Panc1 (cell line): ENCODE results near the gene CSF2RB. TPM values are rescaled to one million over a fixed set of nuclear protein-coding genes. Genes with fewer than 3 reads are reported as not detected.

Experiments
- ATAC-seq: fragments of 200-7000 bp; cut with Tn5 transposase; 2 replicates; pipeline ENCODE4 v1.9.1; 2020; ENCODE audit warnings: mild to moderate bottlenecking, moderate library complexity
- BruUV-seq: library from RNA; stranded (reverse); fragments of 400-500 nt; replicated peaks from 2 replicates; lab custom pipeline; 2021; lab: Mats Ljungman, UMichigan
- CTCF ChIA-PET: fragments of 300-600 bp; sonication (Branson Sonifier 250); formaldehyde crosslinking; loops from one replicate; lab custom pipeline; 2022; ENCODE audit warnings: antibody characterized with exemption; lab: Charles Lee
- POLR2A ChIA-PET: fragments of 300-600 bp; sonication (Branson Sonifier 250); formaldehyde crosslinking; loops from one replicate; lab custom pipeline; 2022; ENCODE audit warnings: antibody characterized with exemption; lab: Charles Lee
- DNase-seq: peaks from one replicate; pipeline ENCODE4 v3.0.0-alpha.2; 2010; ENCODE audit warnings: low read depth, low spot score
- H3K27ac ChIP-seq: 2 replicates; pipeline ENCODE4 v1.5.1; 2011; ENCODE audit warnings: mild to moderate bottlenecking, low read length, inconsistent platforms
- H3K27me3 ChIP-seq: fragments of 200-500 bp; sonication (Bioruptor generic); 2 replicates; pipeline ENCODE4 v1.6.0; 2014; ENCODE audit warnings: low read length, inconsistent platforms; ENCODE audit not compliant: control insufficient read depth, insufficient read depth
- H3K36me3 ChIP-seq: fragments of 200-500 bp; sonication (Bioruptor generic); 2 replicates; pipeline ENCODE4 v1.5.1; 2014; ENCODE audit warnings: inconsistent platforms, mild to moderate bottlenecking, low read length, moderate library complexity; ENCODE audit not compliant: control insufficient read depth, insufficient read depth
- H3K4me1 ChIP-seq: 2 replicates; pipeline ENCODE4 v1.5.1; 2011; ENCODE audit warnings: inconsistent platforms, mild to moderate bottlenecking, low read length, moderate library complexity; ENCODE audit not compliant: control insufficient read depth, insufficient read depth
- H3K4me3 ChIP-seq, 2 experiments: 2 replicates each; pipeline ENCODE4 v1.5.1; 2011 to 2012; ENCODE audit warnings: low read depth in 2 of 2, low read length in 2 of 2, mild to moderate bottlenecking in 2 of 2, inconsistent platforms in 1 of 2, moderate library complexity in 1 of 2
- H3K9me3 ChIP-seq: fragments of 200-500 bp; sonication (Bioruptor generic); 2 replicates; pipeline ENCODE4 v1.5.1; 2014; ENCODE audit warnings: low read depth, mild to moderate bottlenecking, inconsistent platforms, low read length, moderate library complexity; ENCODE audit not compliant: control insufficient read depth, insufficient read depth
- POLR2AphosphoS5 ChIP-seq: IDR thresholded peaks from 2 replicates; pipeline ENCODE4 v1.6.1; 2012; ENCODE audit warnings: mild to moderate bottlenecking, low read depth, low read length, moderate library complexity
- TCF7L2 ChIP-seq: IDR thresholded peaks from 2 replicates; pipeline ENCODE4 v1.6.1; 2011; ENCODE audit warnings: mild to moderate bottlenecking, low read depth, low read length, inconsistent platforms
- in situ Hi-C: cut with HindIII; loops from 2 replicates; pipeline ENCODE4 v1.10.0; 2016; ENCODE audit warnings: low sequenced_read_pairs, low pct_unique_long_range_greater_than_20kb
- intact Hi-C: fragments of 100-400 bp; cut with micrococcal nuclease; formaldehyde crosslinking; loops from one replicate; pipeline ENCODE4 v1.10.0; 2022; ENCODE audit not compliant: unreplicated experiment
- total RNA-seq: library from RNA; stranded (reverse); gene quantifications from one replicate; pipeline ENCODE4 v1.2.1, GENCODE V29; 2021; ENCODE audit not compliant: unreplicated experiment
- TF ChIP-seq, protein P1 (sequence below), 2 experiments: IDR thresholded peaks; 2 replicates each; pipeline ENCODE4 v1.6.1; 2011 to 2012; ENCODE audit warnings: low read depth in 2 of 2, control low read depth in 1 of 2, low read length in 1 of 2, mild to moderate bottlenecking in 1 of 2, moderate library complexity in 1 of 2; ENCODE audit not compliant: insufficient read depth in 1 of 2
- TF ChIP-seq, protein P2 (sequence below): fragments of 450-650 bp; IDR thresholded peaks from 2 replicates; pipeline ENCODE4 v1.5.1; 2017; ENCODE audit warnings: mild to moderate bottlenecking

The CSF2RB gene
- total RNA-seq, 1 experiment from 2014 or later, result not detected

DNA sequence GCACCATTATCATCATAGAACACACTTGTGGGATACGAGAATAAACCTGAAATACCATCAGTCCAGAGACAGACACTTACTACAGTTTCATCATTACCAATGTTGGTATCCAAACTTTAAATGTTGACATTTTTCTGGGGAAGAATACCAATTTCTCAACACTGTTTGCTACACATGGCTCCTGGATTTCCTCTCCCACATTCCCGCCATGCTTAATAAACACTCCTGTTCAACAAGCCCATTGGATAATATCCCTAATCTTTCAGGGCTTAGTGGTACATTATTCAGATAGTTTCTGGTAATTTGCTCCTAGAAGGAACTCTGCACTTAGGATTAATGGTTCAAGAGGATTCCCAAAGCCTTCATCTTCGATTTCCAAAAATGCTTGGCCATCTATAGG lies 48.2 kb downstream of the CSF2RB start:
- peaks cover 6% of the 10 kb centered on the region for H3K27me3 ChIP-seq
- DNase-seq (no peak), ATAC-seq (no peak)
- in situ Hi-C loops (no loop called here), intact Hi-C loops (no loop called here)
- no TSS peak for BruUV-seq
- peaks cover 3% of the 10 kb centered on the region; the same call in 1 of the 2 replicates for H3K36me3 ChIP-seq
- TF ChIP-seq, protein P1, sequence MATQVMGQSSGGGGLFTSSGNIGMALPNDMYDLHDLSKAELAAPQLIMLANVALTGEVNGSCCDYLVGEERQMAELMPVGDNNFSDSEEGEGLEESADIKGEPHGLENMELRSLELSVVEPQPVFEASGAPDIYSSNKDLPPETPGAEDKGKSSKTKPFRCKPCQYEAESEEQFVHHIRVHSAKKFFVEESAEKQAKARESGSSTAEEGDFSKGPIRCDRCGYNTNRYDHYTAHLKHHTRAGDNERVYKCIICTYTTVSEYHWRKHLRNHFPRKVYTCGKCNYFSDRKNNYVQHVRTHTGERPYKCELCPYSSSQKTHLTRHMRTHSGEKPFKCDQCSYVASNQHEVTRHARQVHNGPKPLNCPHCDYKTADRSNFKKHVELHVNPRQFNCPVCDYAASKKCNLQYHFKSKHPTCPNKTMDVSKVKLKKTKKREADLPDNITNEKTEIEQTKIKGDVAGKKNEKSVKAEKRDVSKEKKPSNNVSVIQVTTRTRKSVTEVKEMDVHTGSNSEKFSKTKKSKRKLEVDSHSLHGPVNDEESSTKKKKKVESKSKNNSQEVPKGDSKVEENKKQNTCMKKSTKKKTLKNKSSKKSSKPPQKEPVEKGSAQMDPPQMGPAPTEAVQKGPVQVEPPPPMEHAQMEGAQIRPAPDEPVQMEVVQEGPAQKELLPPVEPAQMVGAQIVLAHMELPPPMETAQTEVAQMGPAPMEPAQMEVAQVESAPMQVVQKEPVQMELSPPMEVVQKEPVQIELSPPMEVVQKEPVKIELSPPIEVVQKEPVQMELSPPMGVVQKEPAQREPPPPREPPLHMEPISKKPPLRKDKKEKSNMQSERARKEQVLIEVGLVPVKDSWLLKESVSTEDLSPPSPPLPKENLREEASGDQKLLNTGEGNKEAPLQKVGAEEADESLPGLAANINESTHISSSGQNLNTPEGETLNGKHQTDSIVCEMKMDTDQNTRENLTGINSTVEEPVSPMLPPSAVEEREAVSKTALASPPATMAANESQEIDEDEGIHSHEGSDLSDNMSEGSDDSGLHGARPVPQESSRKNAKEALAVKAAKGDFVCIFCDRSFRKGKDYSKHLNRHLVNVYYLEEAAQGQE (IDR thresholded peaks at IDR 0.05; ENCODE audit: insufficient read depth in 1 of 2, low read depth in 2 of 2, low read length in 1 of 2), result no peak
- no peak for TF ChIP-seq POLR2AphosphoS5
- TF ChIP-seq TCF7L2, result no peak
- TF ChIP-seq, protein P2, sequence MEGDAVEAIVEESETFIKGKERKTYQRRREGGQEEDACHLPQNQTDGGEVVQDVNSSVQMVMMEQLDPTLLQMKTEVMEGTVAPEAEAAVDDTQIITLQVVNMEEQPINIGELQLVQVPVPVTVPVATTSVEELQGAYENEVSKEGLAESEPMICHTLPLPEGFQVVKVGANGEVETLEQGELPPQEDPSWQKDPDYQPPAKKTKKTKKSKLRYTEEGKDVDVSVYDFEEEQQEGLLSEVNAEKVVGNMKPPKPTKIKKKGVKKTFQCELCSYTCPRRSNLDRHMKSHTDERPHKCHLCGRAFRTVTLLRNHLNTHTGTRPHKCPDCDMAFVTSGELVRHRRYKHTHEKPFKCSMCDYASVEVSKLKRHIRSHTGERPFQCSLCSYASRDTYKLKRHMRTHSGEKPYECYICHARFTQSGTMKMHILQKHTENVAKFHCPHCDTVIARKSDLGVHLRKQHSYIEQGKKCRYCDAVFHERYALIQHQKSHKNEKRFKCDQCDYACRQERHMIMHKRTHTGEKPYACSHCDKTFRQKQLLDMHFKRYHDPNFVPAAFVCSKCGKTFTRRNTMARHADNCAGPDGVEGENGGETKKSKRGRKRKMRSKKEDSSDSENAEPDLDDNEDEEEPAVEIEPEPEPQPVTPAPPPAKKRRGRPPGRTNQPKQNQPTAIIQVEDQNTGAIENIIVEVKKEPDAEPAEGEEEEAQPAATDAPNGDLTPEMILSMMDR, result no peak
- H3K9me3 ChIP-seq, result no peaks in the 10 kb centered on the region
- H3K27ac ChIP-seq, result no peak overlapping the region
- POLR2A ChIA-PET, result no interaction called here
- CTCF ChIA-PET, result no interaction called here
- no peaks in the 10 kb centered on the region for H3K4me1 ChIP-seq
- no peak overlapping the region for H3K4me3 ChIP-seq

DNA sequence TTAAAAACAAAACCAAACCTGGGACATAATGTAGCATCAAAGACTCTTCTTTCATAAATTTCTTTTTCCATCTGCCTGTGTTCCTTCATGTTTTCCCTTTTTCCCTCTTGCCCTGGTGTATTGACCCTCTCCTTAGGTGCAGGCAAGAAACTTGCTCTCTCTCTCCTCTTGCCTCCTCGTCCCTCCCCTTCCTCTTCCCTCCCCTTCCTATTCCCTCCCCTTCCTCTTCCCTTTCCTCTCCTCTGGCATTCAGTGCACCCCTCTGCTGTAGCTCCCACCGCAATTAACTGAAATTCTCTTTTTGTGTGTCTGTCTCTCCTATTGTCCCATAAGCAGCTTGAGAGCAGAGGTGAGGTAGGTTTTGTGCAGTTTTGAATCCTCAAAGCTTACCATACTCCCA lies 49.9 kb downstream of the CSF2RB start:
- intact Hi-C loops, result no loop called here
- POLR2A ChIA-PET, result no interaction called here
- in situ Hi-C loops, result no loop called here

More for the DNA sequence above, 49.9 kb downstream of the CSF2RB start:
- no TSS peak for BruUV-seq
- TF ChIP-seq, protein P2, result no peak
- TF ChIP-seq, protein P1 (IDR thresholded peaks at IDR 0.05; ENCODE audit: insufficient read depth in 1 of 2, low read depth in 2 of 2, low read length in 1 of 2), result no peak
- no peak for TF ChIP-seq TCF7L2
- no peak for ATAC-seq
- Histone ChIP-seq H3K4me3 (no peak overlapping the region), H3K36me3 (peaks cover 3% of the 10 kb centered on the region; the same call in 1 of the 2 replicates), H3K4me1 (no peaks in the 10 kb centered on the region), H3K27me3 (peaks cover 6% of the 10 kb centered on the region), H3K9me3 (no peaks in the 10 kb centered on the region), H3K27ac (no peak overlapping the region)
- CTCF ChIA-PET, result no interaction called here
- no peak for DNase-seq
